Measurements from ENCODE around the gene DNAJC1.
"Not testable (repeated sequence)": the region's sequence is repeated elsewhere in the genome, so short reads cannot be mapped to it uniquely, and the experiment has no call there.

DNAJC1 gene

GRCh38 chr10:22003177-22003963 is at the start of gene DNAJC1:
TSS of gene DNAJC1 (minus strand) at chr10:22003730. CDS start at chr10:22003434, 296 bp downstream.
- peak; percentile 82 for DNase-seq

DNA sequence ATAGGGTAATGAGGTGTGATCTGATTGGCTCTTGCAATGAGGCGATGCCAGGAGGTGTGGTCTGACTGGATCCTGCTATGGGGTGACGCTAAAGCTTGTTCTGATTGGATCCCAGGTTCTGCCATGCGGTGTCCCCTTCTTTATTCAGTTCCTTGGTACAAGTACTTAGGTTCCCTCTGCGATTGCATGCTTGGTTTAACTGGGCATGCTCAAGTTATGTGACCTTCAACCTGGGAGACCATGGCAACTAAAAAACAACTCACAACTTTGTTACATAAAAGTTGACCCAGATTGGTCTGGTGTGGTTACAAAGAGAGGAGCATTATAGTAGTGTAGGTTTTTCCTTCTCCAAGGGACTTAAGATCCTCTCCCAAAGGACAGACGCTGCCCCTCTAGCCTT is 49.5 kb upstream of the DNAJC1 start:
- DNase-seq = no peak

DNA sequence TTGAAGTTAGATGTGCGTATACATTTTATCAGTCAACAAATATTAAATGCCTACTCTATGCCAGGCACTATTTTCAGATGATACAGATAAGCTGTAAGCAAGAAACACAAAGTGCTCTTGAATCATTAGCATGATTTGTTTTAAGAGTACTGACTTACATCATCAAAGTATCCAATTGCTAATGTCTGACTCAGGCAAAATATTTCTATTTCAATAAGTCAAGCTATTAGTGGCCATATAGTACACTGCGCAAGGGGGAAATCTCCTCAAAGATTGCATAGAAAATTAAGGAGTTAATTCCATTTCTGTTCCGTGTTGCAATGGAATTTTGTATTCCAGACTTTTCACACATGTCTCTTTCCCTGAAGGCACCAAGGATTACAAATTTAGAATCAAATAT is 46.1 kb upstream of the DNAJC1 start:
- no peak for DNase-seq

GRCh38 chr10:22047812-22048211 is 44.3 kb upstream of the DNAJC1 start:
- no peak for DNase-seq

DNA sequence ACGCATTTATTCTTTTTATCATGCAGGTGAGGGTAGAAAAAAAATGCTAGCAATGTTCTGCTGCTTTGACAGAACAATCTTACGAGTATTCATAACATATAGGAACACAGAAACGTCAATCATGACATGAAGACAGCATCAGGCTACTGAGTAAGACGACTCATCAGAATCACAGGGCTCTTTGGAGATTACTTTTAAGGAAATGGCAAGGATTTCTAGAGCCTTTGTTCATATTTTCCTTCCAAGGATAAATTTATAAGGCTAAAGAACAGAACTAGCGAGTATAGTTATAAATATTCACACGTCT is 39.8 kb upstream of the DNAJC1 start:
- DNase-seq = no peak

- DNase-seq = no peak
These were observed 39.2 kb upstream of the DNAJC1 start for GRCh38 chr10:22042557-22043326.

DNA sequence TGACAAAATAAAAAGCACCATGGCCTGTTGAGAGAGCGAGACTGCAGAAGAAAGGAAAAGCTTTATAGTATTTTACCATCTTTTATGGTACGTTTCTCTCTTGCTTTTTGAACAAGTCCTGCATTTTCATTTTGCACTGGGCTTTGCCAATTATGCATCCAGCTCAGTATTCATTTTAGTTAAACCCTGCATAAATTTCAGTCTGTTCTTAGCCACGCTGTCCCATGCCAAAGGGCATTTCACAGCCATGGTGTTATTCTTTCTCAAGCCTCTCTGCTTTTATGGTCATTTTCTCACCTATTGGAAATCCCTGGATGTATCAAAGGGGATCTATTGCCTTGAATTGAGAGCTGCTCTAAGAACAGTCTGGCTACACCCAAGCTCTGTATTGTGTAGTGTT is 30.8 kb upstream of the DNAJC1 start:
- no peak for DNase-seq

DNA sequence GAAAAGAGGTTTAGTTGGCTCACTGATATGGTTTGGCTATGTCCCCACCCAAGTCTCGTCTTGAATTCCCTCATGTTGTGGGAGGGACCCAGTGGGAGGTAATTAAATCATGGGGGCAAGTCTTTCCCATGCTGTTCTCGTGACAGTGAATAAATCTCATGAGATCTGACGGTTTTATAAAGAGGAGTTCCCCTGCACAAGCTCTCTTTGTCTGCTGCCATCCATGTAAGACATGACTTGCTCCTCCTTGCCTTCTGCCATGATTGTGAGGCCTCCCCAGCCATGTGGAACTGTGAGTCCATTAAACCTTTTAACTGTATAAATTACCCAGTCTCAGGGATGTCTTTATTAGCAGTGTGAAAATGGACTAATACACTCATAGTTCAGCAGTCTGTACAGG is 28.7 kb upstream of the DNAJC1 start:
- DNase-seq = not testable (repeated sequence)

DNA sequence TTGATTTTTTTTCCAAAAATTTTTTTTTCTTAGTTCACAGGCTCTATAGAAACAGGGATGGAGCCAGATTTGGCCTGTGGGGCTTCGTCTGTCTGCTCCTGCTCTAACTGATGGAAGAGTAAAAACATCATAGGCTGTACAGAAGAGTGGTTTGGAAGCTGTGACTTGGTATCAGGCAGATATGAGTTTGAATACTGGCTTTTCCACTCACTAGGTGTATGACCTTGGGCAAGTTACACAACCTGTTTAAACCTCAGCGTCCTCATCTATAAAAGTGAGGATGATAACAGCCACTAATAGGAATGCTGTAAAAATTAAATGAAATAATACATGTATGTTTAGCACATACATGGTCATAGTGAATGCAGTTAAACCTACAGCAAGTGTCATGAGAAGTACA is 26.9 kb upstream of the DNAJC1 start:
- DNase-seq = no peak

GRCh38 chr10:22029445-22030236 is 26.1 kb upstream of the DNAJC1 start:
- no peak for DNase-seq

DNA sequence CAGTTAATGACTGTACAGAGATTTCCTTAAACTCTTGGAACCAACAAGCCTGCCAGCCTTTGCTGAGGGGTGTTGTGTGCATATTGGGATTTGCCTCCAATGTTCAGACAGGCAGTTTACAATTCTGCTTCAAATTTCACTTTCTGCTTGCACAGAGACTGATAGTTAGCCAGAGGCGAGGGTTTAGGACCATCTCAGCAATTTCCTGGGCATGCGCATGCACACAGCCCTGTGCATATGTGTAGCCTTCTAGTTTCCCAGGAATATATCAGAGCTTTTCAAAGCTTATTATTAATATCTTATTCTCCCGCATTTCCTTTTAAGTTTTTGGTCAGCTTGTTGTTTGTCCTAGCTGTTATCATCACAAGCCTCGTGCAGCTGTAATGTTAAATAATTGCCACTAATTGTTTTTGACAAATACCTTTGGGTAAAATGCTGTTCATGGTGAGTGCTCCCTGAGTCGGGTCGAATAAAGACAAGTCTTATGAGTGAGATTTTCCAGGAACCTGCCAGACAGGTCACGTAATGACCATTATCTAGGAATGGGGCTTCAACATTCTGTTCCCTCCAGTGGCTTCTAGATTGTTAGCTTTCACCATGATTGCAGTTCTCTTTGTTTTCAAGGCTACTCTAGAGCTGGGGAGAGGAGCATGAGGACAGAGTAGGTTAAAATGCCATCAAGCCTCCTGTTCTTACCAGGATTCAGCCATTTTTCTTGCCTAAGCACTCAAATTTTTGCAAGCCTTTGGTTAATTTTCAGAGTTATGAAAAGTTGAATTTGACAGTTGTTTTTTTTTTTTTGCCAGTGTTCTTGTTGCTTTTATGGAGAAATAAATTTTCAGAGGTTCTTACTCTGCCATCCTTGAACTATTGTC is 24.1 kb upstream of the DNAJC1 start:
- no peak for DNase-seq

DNA sequence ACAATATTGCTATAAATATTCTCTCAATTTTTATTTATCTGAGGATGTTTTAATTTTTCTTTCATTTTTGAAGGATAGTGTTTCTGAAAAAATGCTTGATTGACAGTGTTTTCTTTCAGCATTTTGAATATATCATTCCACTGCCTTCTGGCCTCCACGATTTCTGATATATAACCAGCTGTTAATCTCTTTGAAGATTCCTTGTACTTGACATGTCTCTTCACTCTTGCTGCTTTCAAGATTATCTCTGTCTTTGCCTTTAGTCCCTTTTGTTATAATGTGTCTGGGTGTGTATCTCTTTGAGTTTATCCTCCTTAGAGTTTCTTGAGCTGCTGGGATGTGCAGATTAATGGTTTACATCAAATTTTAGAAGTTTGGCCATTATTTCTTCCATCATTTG is 22.8 kb upstream of the DNAJC1 start:
- no peak for DNase-seq

- DNase-seq = no peak
These were observed 20.0 kb upstream of the DNAJC1 start for GRCh38 chr10:22023508-22023907.

DNA sequence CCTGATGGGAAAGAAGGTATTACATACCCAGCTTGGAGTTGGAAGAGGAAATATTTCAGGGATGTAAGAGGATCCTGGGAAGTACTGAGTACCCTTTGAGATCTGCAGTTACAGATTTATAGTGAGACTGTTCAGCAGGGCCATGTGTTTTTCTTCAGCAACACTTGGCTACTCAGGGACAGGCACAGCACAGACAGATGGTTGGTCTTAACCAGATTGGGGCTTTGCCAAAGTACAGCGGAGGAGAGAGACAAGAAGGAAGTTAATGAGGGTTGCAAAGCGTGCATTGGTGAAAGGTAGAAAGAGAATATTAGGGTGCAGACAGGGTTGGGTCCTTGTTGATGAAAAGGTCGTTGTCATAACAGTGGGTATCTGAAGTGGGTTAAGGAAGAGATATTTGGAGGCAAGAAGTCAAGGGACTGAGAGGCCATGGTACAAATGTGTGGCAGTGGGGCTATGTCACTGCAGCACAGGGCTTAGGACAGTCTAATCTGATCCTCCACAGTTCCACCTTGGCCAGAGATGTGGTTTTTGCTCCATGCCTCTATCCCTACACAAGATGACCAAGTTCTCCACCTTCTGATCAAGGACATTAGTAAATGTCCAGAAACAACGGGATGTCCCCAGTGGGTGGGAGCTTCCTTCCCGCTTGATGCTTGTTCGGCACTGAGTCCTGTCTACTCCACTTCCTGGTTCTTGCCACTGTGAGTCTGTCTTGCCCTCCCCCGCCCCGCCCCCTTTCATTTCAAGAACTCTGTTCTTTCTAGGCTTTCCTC is 18.9 kb upstream of the DNAJC1 start:
- DNase-seq = no peak

GRCh38 chr10:22021144-22021543 is 17.6 kb upstream of the DNAJC1 start:
- not testable (repeated sequence) for DNase-seq

DNA sequence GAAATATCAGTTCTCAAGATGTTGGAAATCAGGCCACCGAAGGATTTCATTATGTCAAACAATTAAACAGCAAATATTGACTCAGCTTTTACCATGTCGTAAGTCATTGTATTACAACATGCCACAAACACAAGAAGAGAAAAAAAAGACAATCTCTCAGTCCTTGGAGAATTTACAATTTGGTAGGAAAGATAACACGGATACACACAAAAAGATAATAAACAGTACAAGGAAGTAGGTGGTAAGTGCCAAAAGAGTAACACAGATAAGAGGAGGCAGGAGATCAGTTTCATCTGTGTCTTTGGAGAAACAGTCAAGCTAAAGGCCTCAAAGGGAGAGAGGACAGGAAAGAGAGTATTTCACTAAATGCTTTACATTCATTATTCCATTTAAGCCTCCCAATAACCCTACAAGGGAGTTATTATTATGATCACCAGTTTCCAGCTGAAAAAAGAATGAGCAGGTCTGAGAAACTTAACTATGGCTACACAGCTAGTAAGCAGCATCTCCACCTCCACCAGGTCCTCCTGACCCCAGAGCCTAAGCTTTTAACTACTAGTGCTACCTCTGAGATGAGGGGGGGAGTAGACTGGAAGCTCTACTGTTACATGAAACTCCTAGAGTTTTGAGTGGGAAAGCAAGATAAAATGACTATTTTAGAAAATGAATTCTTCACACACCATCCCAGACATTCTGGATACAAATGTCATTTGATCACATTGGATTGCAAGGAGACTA is 13.9 kb upstream of the DNAJC1 start:
- no peak for DNase-seq

- no peak for DNase-seq
These were observed 12.6 kb upstream of the DNAJC1 start for GRCh38 chr10:22016046-22016705.

DNA sequence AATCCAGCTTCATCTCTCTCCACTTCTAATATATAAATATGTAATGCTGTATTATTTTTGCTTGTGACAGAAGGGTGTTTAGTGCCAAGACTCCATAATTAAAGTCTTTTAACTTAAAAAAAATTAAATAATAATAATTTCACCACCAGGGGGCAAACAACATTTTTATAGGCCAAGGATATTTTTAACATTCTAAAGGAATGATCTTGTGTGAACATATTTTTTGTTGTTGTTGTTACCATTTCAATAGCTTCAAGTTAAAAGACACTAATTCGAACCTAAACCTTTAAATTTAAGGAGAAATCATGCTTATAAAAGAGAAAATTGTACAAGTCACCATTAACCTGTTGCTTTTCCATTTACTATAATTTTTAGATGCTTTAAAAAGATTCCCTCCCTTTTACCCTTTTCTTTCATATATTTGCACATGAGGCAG is 7.5 kb upstream of the DNAJC1 start:
- no peak for DNase-seq

GRCh38 chr10:22010539-22010938 is 7.0 kb upstream of the DNAJC1 start:
- no peak for DNase-seq

DNA sequence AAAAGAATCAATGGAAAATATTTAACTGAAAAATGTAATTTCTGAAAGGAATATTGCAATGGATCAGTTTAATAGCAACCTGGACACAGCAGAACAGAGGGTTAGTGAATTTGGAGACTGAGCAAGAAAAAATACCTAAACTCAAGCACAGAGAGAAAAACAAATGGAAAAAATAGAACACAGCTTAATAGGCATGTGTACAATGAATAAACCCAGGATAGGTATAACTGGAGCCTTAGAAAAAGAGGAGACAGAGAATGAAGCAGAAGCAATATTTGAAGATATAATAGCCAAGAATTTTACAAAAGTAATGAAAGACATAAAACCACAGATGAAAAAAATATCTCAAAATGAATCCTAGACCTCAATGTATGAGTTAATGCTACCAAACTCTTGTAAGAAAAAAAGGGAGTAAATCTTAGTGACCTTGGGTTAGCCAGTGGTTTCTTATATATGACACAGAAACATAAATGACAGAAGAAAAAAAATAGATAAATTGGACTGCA is 2.9 kb upstream of the DNAJC1 start:
- no peak for DNase-seq

All from kidney glomerular epithelial cell (primary cell).